ENCODE measurements around the gene MRPL50.

MRPL50 gene

GRCh38 chr9:101437806-101438232 lies 39.4 kb upstream of the MRPL50 start:
- Histone ChIP-seq H3K27ac (no peak overlapping the region), H3K4me2 (no peak overlapping the region; the same call in 1 of the 2 replicates), H3K36me3 (ENCODE audit: insufficient read depth) (no peaks in the 10 kb centered on the region), H3K79me2 (ENCODE audit: insufficient read depth, low read depth) (no peaks in the 10 kb centered on the region), H3K9ac (no peak overlapping the region), H3K27me3 (ENCODE audit: insufficient read depth, low read depth) (no peaks in the 10 kb centered on the region), H3K4me1 (ENCODE audit: low read depth, poor library complexity, severe bottlenecking) (peaks cover 11% of the 10 kb centered on the region), H3K4me3 (IDR thresholded peaks at IDR 0.05; ENCODE audit: insufficient read depth, low read depth, low read length) (no peak overlapping the region), H4K20me1 (ENCODE audit: insufficient read depth) (no peaks in the 10 kb centered on the region), H2AFZ (ENCODE audit: low read depth) (no peak overlapping the region)
- TF ChIP-seq, protein P1, sequence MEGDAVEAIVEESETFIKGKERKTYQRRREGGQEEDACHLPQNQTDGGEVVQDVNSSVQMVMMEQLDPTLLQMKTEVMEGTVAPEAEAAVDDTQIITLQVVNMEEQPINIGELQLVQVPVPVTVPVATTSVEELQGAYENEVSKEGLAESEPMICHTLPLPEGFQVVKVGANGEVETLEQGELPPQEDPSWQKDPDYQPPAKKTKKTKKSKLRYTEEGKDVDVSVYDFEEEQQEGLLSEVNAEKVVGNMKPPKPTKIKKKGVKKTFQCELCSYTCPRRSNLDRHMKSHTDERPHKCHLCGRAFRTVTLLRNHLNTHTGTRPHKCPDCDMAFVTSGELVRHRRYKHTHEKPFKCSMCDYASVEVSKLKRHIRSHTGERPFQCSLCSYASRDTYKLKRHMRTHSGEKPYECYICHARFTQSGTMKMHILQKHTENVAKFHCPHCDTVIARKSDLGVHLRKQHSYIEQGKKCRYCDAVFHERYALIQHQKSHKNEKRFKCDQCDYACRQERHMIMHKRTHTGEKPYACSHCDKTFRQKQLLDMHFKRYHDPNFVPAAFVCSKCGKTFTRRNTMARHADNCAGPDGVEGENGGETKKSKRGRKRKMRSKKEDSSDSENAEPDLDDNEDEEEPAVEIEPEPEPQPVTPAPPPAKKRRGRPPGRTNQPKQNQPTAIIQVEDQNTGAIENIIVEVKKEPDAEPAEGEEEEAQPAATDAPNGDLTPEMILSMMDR (conservative IDR thresholded peaks at IDR 0.05; ENCODE audit: low read depth, low read length) = no peak

DNA sequence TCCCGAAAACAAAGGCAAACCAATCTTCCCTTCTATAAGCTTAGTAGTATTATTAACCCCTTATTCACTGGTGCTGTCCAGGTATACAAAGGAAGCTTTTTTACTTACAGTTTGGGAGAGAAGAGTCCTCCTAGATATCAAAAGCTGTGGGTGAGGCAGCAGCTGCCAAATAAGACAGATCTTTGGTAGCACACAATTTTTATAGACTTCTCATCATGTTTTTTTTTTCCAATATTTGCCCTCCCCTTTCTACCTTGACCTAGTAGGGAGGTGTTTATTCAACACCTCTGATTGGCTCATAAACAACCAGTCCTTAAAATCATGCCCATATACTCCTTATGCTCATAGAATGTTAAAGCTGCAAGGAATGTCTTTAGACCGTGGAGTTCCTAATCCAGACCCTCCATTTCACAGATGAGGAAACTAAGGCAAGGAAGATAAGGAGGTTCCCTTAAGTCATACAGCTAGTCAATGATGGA lies 37.2 kb upstream of the MRPL50 start, which contains the start of gene ALDOB:
ALDOB (minus strand) TSS at position 174 of the 479 bp plus-strand sequence. CDS start 4,887 bp downstream, outside the sequence.
- Histone ChIP-seq H3K4me1 (ENCODE audit: low read depth, poor library complexity, severe bottlenecking) (peaks cover 21% of the 10 kb centered on the region), H3K79me2 (ENCODE audit: insufficient read depth, low read depth) (no peaks in the 10 kb centered on the region), H3K4me2 (no peak within 1 kb of the TSS), H4K20me1 (ENCODE audit: insufficient read depth) (no peaks in the 10 kb centered on the region), H2AFZ (ENCODE audit: low read depth) (no peak within 1 kb of the TSS), H3K4me3 (IDR thresholded peaks at IDR 0.05; ENCODE audit: insufficient read depth, low read depth, low read length) (no peak within 1 kb of the TSS), H3K9ac (no peak within 1 kb of the TSS), H3K36me3 (ENCODE audit: insufficient read depth) (no peaks in the 10 kb centered on the region), H3K27ac (no peak within 1 kb of the TSS), H3K27me3 (ENCODE audit: insufficient read depth, low read depth) (no peaks in the 10 kb centered on the region)
- TF ChIP-seq, protein P1 (conservative IDR thresholded peaks at IDR 0.05; ENCODE audit: low read depth, low read length) = no peak

GRCh38 chr9:101434998-101435397 lies 36.6 kb upstream of the MRPL50 start:
- H3K27ac ChIP-seq = no peak overlapping the region
- no peak overlapping the region for H3K4me3 ChIP-seq (IDR thresholded peaks at IDR 0.05; ENCODE audit: insufficient read depth, low read depth, low read length)
- H2AFZ ChIP-seq (ENCODE audit: low read depth) = no peak overlapping the region
- no peaks in the 10 kb centered on the region for H3K79me2 ChIP-seq (ENCODE audit: insufficient read depth, low read depth)
- peaks cover 28% of the 10 kb centered on the region for H3K4me1 ChIP-seq (ENCODE audit: low read depth, poor library complexity, severe bottlenecking)
- H3K27me3 ChIP-seq (ENCODE audit: insufficient read depth, low read depth) = no peaks in the 10 kb centered on the region
- TF ChIP-seq, protein P1 (conservative IDR thresholded peaks at IDR 0.05; ENCODE audit: low read depth, low read length) = no peak
- H3K4me2 ChIP-seq = no peak overlapping the region
- H4K20me1 ChIP-seq (ENCODE audit: insufficient read depth) = no peaks in the 10 kb centered on the region
- no peak overlapping the region for H3K9ac ChIP-seq
- H3K36me3 ChIP-seq (ENCODE audit: insufficient read depth) = no peaks in the 10 kb centered on the region

DNA sequence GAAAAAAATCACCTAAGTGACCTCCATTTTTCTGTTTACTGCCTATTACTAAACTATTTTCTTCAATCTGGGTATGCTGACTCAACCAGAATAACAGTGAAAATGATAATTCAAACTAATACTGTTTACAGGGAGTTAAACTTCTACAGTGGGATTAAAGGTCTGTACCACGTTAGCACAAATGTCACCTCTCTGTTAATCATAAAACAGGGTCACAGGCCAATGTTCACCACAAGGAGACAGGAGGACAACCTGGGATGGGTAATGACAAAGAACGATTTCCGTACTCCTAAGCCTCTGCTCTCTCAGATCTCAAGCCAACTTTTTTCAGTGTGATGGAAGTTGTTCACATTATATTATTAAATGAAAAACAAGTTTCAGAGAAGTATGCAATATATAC lies 34.8 kb upstream of the MRPL50 start:
- Histone ChIP-seq H3K27ac (no peak overlapping the region), H3K4me1 (ENCODE audit: low read depth, poor library complexity, severe bottlenecking) (peaks cover 41% of the 10 kb centered on the region), H3K4me2 (no peak overlapping the region), H3K27me3 (ENCODE audit: insufficient read depth, low read depth) (no peaks in the 10 kb centered on the region), H3K36me3 (ENCODE audit: insufficient read depth) (no peaks in the 10 kb centered on the region), H3K4me3 (IDR thresholded peaks at IDR 0.05; ENCODE audit: insufficient read depth, low read depth, low read length) (no peak overlapping the region), H3K79me2 (ENCODE audit: insufficient read depth, low read depth) (no peaks in the 10 kb centered on the region), H4K20me1 (ENCODE audit: insufficient read depth) (no peaks in the 10 kb centered on the region), H2AFZ (ENCODE audit: low read depth) (no peak overlapping the region), H3K9ac (no peak overlapping the region)
- TF ChIP-seq, protein P1 (conservative IDR thresholded peaks at IDR 0.05; ENCODE audit: low read depth, low read length) = no peak

Measured in KMS-11 (cell line).